HK-2 (cell line): Measurements from ENCODE around the gene KCNJ18.
"Not testable (repeated sequence)": the region's sequence is repeated elsewhere in the genome, so short reads cannot be mapped to it uniquely, and the experiment has no call there.

ENCODE experiments used
- DNase-seq: peaks from one replicate; pipeline ENCODE4 v3.0.0-alpha.2; 2018; ENCODE audit not compliant: unreplicated experiment

Gene KCNJ18

GRCh38 chr17:21671437-21671836 is 20.9 kb upstream of the KCNJ18 start:
- DNase-seq: not testable (repeated sequence)

GRCh38 chr17:21671871-21672270 is 20.5 kb upstream of the KCNJ18 start:
- DNase-seq: not testable (repeated sequence)

- DNase-seq: not testable (repeated sequence)
Observed at GRCh38 chr17:21673451-21674241, 18.7 kb upstream of the KCNJ18 start.

- DNase-seq: no peak
Observed at GRCh38 chr17:21674242-21674731, 18.0 kb upstream of the KCNJ18 start.

- DNase-seq: not testable (repeated sequence)
Observed at GRCh38 chr17:21674891-21675738, 17.2 kb upstream of the KCNJ18 start.

- DNase-seq: not testable (repeated sequence)
Observed at GRCh38 chr17:21675739-21676130, 16.6 kb upstream of the KCNJ18 start.

GRCh38 chr17:21676281-21677111 is 15.8 kb upstream of the KCNJ18 start:
- no peak for DNase-seq

- no peak for DNase-seq
Observed at GRCh38 chr17:21677126-21677910, 15.0 kb upstream of the KCNJ18 start.

- no peak for DNase-seq
Observed at GRCh38 chr17:21677911-21678310, 14.4 kb upstream of the KCNJ18 start.

GRCh38 chr17:21678393-21679081 is 13.8 kb upstream of the KCNJ18 start:
- no peak for DNase-seq

GRCh38 chr17:21679256-21680146 is 12.8 kb upstream of the KCNJ18 start:
- no peak for DNase-seq

- no peak for DNase-seq
Observed at GRCh38 chr17:21680366-21680765, 12.0 kb upstream of the KCNJ18 start.

GRCh38 chr17:21680850-21681351 is 11.4 kb upstream of the KCNJ18 start:
- not testable (repeated sequence) for DNase-seq

GRCh38 chr17:21681576-21681975 is 10.7 kb upstream of the KCNJ18 start:
- DNase-seq: not testable (repeated sequence)

GRCh38 chr17:21682130-21682529 is 10.2 kb upstream of the KCNJ18 start:
- DNase-seq: not testable (repeated sequence)

GRCh38 chr17:21683142-21683712 is 9.1 kb upstream of the KCNJ18 start:
- not testable (repeated sequence) for DNase-seq

GRCh38 chr17:21683897-21684296 is 8.4 kb upstream of the KCNJ18 start:
- not testable (repeated sequence) for DNase-seq

GRCh38 chr17:21684384-21684783 is 7.9 kb upstream of the KCNJ18 start:
- DNase-seq: not testable (repeated sequence)
